Activated CD8-positive, alpha-beta memory T cell treated with anti-CD3 and anti-CD28 coated beads, Interleukin-2, amount 10 ng/mL, durations not matched to agents 7 days and 5 days (primary cell): ENCODE results near the gene MPST. TPM values are rescaled to one million over a fixed set of nuclear protein-coding genes. Genes with fewer than 3 reads are reported as not detected.

Experiments used
- ATAC-seq: fragments of 150-1000 bp; cut with Tn5 transposase; one replicate; pipeline ENCODE4 v1.10.0; 2021; ENCODE audit warnings: moderate library complexity
- CTCF ChIA-PET: fragments of 350-600 bp; sonication (Branson Sonifier 250); formaldehyde crosslinking; loops from one replicate; lab custom pipeline; 2021; ENCODE audit warnings: antibody characterized with exemption; lab: Charles Lee
- DNase-seq: peaks from one replicate; pipeline ENCODE4 v3.0.0-alpha.2; 2020
- H3K27ac Mint-ChIP-seq: one replicate; pipeline ENCODE4 v1.8.0; 2021; ENCODE audit warnings: mild to moderate bottlenecking, mixed read lengths
- H3K27me3 Mint-ChIP-seq: one replicate; pipeline ENCODE4 v1.8.0; 2021; ENCODE audit warnings: mixed read lengths
- H3K36me3 Mint-ChIP-seq: one replicate; pipeline ENCODE4 v1.8.0; 2021; ENCODE audit warnings: mild to moderate bottlenecking, mixed read lengths
- H3K4me1 Mint-ChIP-seq: one replicate; pipeline ENCODE4 v1.8.0; 2021; ENCODE audit warnings: mixed read lengths
- H3K4me3 Mint-ChIP-seq: one replicate; pipeline ENCODE4 v1.8.0; 2021; ENCODE audit warnings: mild to moderate bottlenecking, moderate library complexity, mixed read lengths
- H3K9me3 Mint-ChIP-seq: one replicate; pipeline ENCODE4 v1.8.0; 2022; ENCODE audit warnings: low read depth, mixed read lengths
- total RNA-seq, 2 experiments: library from RNA; stranded (reverse); gene quantifications; one replicate each; pipeline ENCODE4 v1.2.3, GENCODE V29; 2021

MPST gene
- total RNA-seq, 2 experiments from 2014 or later: 42.3 to 61.0 TPM

DNA sequence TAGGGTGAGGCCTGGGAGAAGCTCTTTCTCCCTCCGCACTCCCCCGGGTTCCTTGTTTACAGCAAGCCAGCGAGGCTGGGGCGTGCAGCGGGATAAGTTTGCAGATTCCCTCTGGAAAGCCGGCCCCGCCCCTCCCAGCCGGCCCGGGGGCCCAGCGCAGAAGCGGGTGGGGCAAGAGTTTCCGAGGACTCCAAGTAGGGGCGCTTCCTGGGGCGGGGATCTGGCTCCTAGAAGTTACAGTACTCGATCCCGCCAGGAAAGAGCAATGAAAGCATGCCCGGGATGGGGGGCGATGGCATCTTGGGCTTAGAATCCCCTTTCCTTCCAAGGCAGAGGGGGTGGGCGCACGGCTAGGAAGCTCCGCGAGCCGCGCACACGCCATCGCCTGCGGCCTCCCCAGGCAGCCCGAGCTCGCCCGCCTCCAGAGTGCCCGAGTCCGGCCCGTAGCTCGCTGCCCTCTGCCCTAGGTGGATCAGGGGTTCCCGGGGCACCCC, 680 bp upstream of the MPST start:
- no peaks in the 10 kb centered on the region for H3K27me3 Mint-ChIP-seq
- no peak for DNase-seq

GRCh38 chr22:37020192-37020479, 594 bp downstream of the MPST start:
- Mint-ChIP-seq H3K36me3 (peaks cover 4% of the 10 kb centered on the region), H3K9me3 (no peaks in the 10 kb centered on the region), H3K4me1 (peaks cover 22% of the 10 kb centered on the region), H3K27ac (peak overlapping the region; percentile 89), H3K27me3 (no peaks in the 10 kb centered on the region), H3K4me3 (peak overlapping the region; percentile 90)
- CTCF ChIA-PET: interaction anchor here (0.6 to 7.7 kb wide), 14 partner anchors 11 to 473 kb away, joined by 3 to 48 read pairs (median 4); no protein-coding TSS in a partner anchor
- DNase-seq (no peak), ATAC-seq (peak; percentile 7)

More for the DNA sequence above, 680 bp upstream of the MPST start:
- Mint-ChIP-seq H3K4me3 (peak overlapping the region; percentile 90), H3K36me3 (no peaks in the 10 kb centered on the region), H3K9me3 (no peaks in the 10 kb centered on the region), H3K4me1 (peaks cover 22% of the 10 kb centered on the region), H3K27ac (no peak overlapping the region)
- CTCF ChIA-PET: interaction anchor here (0.7 to 7.7 kb wide), 15 partner anchors 14 to 472 kb away, joined by 3 to 48 read pairs (median 3); partner anchors contain the start of genes IFT27 and KCTD17
- ATAC-seq: no peak

GRCh38 chr22:37021041-37021440, 1.5 kb downstream of the MPST start:
- H3K27ac Mint-ChIP-seq: no peak overlapping the region
- no peak for ATAC-seq
- H3K9me3 Mint-ChIP-seq: no peaks in the 10 kb centered on the region
- H3K4me3 Mint-ChIP-seq: no peak overlapping the region
- DNase-seq: no peak
- peaks cover 22% of the 10 kb centered on the region for H3K4me1 Mint-ChIP-seq
- CTCF ChIA-PET: interaction anchor here (0.6 to 7.7 kb wide), 13 partner anchors 10 to 238 kb away, joined by 3 to 48 read pairs (median 5); a partner anchor contains a TSS
- H3K27me3 Mint-ChIP-seq: no peaks in the 10 kb centered on the region
- H3K36me3 Mint-ChIP-seq: peaks cover 4% of the 10 kb centered on the region

- ATAC-seq: peak; percentile 29
- DNase-seq: peak; percentile 72
- no peaks in the 10 kb centered on the region for H3K9me3 Mint-ChIP-seq
- peaks cover 22% of the 10 kb centered on the region for H3K4me1 Mint-ChIP-seq
- peak overlapping the region; percentile 63 for H3K27ac Mint-ChIP-seq
- H3K36me3 Mint-ChIP-seq: peaks cover 4% of the 10 kb centered on the region
- no peaks in the 10 kb centered on the region for H3K27me3 Mint-ChIP-seq
- peak overlapping the region; percentile 20 for H3K4me3 Mint-ChIP-seq
- CTCF ChIA-PET: interaction anchor here (0.6 to 7.7 kb wide), 14 partner anchors 9 to 330 kb away, joined by 3 to 48 read pairs (median 3); a partner anchor contains a TSS
Measured at GRCh38 chr22:37021710-37022482, 2.4 kb downstream of the MPST start.

GRCh38 chr22:37022483-37023337, 3.2 kb downstream of the MPST start:
- Mint-ChIP-seq H3K4me3 (no peak overlapping the region), H3K36me3 (peaks cover 4% of the 10 kb centered on the region), H3K27ac (no peak overlapping the region), H3K27me3 (no peaks in the 10 kb centered on the region), H3K4me1 (peaks cover 20% of the 10 kb centered on the region), H3K9me3 (no peaks in the 10 kb centered on the region)
- ATAC-seq: no peak
- CTCF ChIA-PET: interaction anchor here (0.9 to 7.7 kb wide), 10 partner anchors 8 to 329 kb away, joined by 3 to 48 read pairs (median 4); a partner anchor contains a TSS
- no peak for DNase-seq

DNA sequence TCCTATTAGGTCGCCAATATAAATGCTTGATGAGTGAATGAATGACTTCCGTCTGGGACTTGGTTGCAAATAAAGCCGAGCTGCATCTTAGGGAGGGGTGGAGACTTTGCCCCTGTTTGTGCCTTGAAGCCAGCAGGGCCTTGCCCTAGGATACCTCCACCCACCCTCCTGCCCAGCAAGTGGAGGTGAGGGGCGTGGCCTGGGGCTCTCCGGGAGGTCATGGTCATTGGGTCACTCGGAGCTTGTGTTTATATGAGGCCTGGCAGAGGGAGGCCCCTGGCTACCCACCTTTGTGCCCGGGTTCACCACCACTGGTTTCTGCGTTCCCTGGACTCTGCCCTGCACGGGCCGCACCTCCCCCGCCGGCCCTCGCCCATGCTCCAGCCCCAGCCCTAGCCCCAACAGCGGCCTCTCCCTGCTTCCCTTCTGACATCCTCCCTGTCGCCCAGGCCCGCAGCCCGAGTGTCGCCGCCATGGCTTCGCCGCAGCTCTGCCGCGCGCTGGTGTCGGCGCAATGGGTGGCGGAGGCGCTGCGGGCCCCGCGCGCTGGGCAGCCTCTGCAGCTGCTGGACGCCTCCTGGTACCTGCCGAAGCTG, 4.3 kb downstream of the MPST start:
- no peak for ATAC-seq
- Mint-ChIP-seq H3K27me3 (no peaks in the 10 kb centered on the region), H3K4me1 (peaks cover 18% of the 10 kb centered on the region), H3K4me3 (no peak overlapping the region), H3K9me3 (no peaks in the 10 kb centered on the region), H3K27ac (no peak overlapping the region), H3K36me3 (peaks cover 4% of the 10 kb centered on the region)
- DNase-seq: no peak
- CTCF ChIA-PET: interaction anchor here (7.7 kb wide), 1 partner anchor 21 kb away, joined by 48 read pairs; no protein-coding TSS in a partner anchor

- Mint-ChIP-seq H3K27me3 (no peaks in the 10 kb centered on the region), H3K9me3 (no peaks in the 10 kb centered on the region), H3K36me3 (peaks cover 4% of the 10 kb centered on the region), H3K4me3 (no peak overlapping the region), H3K4me1 (peaks cover 18% of the 10 kb centered on the region), H3K27ac (no peak overlapping the region)
- no peak for DNase-seq
- ATAC-seq: no peak
- CTCF ChIA-PET: interaction anchor here (1.7 to 7.7 kb wide), 2 partner anchors 21 to 168 kb away, joined by 4 to 48 read pairs; no protein-coding TSS in a partner anchor
Measured at GRCh38 chr22:37024339-37025157, 5.0 kb downstream of the MPST start.

- H3K4me3 Mint-ChIP-seq: no peak overlapping the region
- H3K9me3 Mint-ChIP-seq: no peaks in the 10 kb centered on the region
- DNase-seq (no peak), ATAC-seq (no peak)
- no peaks in the 10 kb centered on the region for H3K27me3 Mint-ChIP-seq
- peaks cover 10% of the 10 kb centered on the region for H3K4me1 Mint-ChIP-seq
- CTCF ChIA-PET: interaction anchor here (1.1 to 1.7 kb wide), 2 partner anchors 169 to 172 kb away, joined by 3 to 4 read pairs; no protein-coding TSS in a partner anchor
- no peak overlapping the region for H3K27ac Mint-ChIP-seq
- peaks cover 4% of the 10 kb centered on the region for H3K36me3 Mint-ChIP-seq
Measured at GRCh38 chr22:37025500-37026070, 6.0 kb downstream of the MPST start.

DNA sequence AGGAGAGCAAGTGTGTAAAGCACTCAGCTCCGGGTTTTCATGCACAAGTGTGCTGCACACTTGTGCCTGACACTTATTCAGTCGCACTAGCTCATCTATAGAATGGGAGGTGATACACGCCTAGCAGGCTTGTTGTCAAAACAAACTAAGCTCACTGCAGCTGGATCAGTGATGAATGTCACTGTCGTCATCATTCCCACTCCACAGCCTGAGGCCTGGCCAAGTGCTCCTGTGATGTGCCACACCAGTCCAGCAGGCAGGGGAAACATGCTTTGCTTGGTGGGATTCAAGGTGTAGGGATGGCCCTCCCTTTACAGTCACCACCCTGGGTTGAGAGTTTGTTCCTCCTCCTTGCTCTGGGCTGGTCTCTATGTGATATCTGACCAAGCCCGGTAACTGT, 6.8 kb downstream of the MPST start:
- Mint-ChIP-seq H3K27ac (no peak overlapping the region), H3K4me1 (peaks cover 5% of the 10 kb centered on the region), H3K9me3 (no peaks in the 10 kb centered on the region), H3K27me3 (no peaks in the 10 kb centered on the region), H3K4me3 (no peak overlapping the region), H3K36me3 (peaks cover 4% of the 10 kb centered on the region)
- CTCF ChIA-PET: interaction anchor here (0.9 to 1.7 kb wide), 3 partner anchors 49 to 171 kb away, joined by 3 to 4 read pairs (median 3); no protein-coding TSS in a partner anchor
- no peak for ATAC-seq
- no peak for DNase-seq

DNA sequence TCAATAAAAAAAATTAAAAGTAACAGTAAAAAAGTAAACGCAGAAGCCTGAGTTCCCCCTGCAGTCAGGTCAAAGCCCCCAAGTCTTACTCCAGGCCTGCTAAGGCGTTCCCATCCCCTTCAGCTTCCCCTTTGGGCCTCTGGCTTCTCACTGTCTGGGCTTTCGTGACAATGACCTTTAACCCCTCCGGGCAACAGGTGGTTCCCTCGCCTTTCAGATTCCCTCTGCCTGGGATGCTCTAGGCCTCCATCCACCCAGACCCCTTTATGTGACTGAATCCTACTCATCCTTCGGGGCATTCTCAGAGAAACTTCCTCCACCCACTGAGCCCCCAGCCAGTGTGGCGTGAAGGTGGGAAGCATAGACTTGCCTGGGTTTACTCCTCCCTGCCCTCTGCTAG, 8.0 kb downstream of the MPST start:
- Mint-ChIP-seq H3K9me3 (no peaks in the 10 kb centered on the region), H3K27ac (no peak overlapping the region), H3K27me3 (no peaks in the 10 kb centered on the region), H3K4me3 (no peak overlapping the region), H3K36me3 (peaks cover 4% of the 10 kb centered on the region), H3K4me1 (no peaks in the 10 kb centered on the region)
- CTCF ChIA-PET: interaction anchor here (1.2 to 1.4 kb wide), 2 partner anchors 16 to 18 kb away, joined by 3 to 4 read pairs; no protein-coding TSS in a partner anchor
- DNase-seq (no peak), ATAC-seq (no peak)

GRCh38 chr22:37028692-37029674, 9.4 kb downstream of the MPST start:
- H3K9me3 Mint-ChIP-seq: no peaks in the 10 kb centered on the region
- no peak overlapping the region for H3K4me3 Mint-ChIP-seq
- no peaks in the 10 kb centered on the region for H3K4me1 Mint-ChIP-seq
- peaks cover 4% of the 10 kb centered on the region for H3K36me3 Mint-ChIP-seq
- H3K27ac Mint-ChIP-seq: no peak overlapping the region
- ATAC-seq (no peak), DNase-seq (no peak)
- no peaks in the 10 kb centered on the region for H3K27me3 Mint-ChIP-seq
- CTCF ChIA-PET: interaction anchor here (0.7 to 3.6 kb wide), 4 partner anchors 8 to 173 kb away, joined by 3 to 19 read pairs (median 4); no protein-coding TSS in a partner anchor
